Activated CD8-positive, alpha-beta T cell treated with anti-CD3 and anti-CD28 coated beads, Interleukin-2, amount 10 ng/mL, durations not matched to agents 7 days and 5 days (primary cell): ENCODE results near the gene MTM1. TPM values are rescaled to one million over a fixed set of nuclear protein-coding genes. Genes with fewer than 3 reads are reported as not detected.

Source experiments
- ATAC-seq: fragments of 150-1000 bp; cut with Tn5 transposase; one replicate; pipeline ENCODE4 v1.10.0; 2021; ENCODE audit warnings: moderate library complexity
- CTCF ChIA-PET: fragments of 350-600 bp; sonication (Branson Sonifier 250); formaldehyde crosslinking; loops from one replicate; lab custom pipeline; 2021; ENCODE audit warnings: antibody characterized with exemption; lab: Charles Lee
- POLR2A ChIA-PET: fragments of 350-600 bp; sonication (Branson Sonifier 250); formaldehyde crosslinking; loops from one replicate; lab custom pipeline; 2021; ENCODE audit warnings: antibody characterized with exemption; lab: Charles Lee
- DNase-seq: peaks from one replicate; pipeline ENCODE4 v3.0.0-alpha.2; 2020
- H3K27ac Mint-ChIP-seq: one replicate; pipeline ENCODE4 v1.8.0; 2021; ENCODE audit warnings: mild to moderate bottlenecking, mixed read lengths
- H3K27me3 Mint-ChIP-seq: one replicate; pipeline ENCODE4 v1.8.0; 2021; ENCODE audit warnings: low read depth, mixed read lengths
- H3K36me3 Mint-ChIP-seq: one replicate; pipeline ENCODE4 v1.8.0; 2021; ENCODE audit warnings: low read depth, mixed read lengths
- H3K4me1 Mint-ChIP-seq: one replicate; pipeline ENCODE4 v1.8.0; 2021; ENCODE audit warnings: low read depth, mixed read lengths
- H3K4me3 Mint-ChIP-seq: one replicate; pipeline ENCODE4 v1.8.0; 2021; ENCODE audit warnings: mild to moderate bottlenecking, mixed read lengths
- H3K9me3 Mint-ChIP-seq: one replicate; pipeline ENCODE4 v1.8.0; 2022; ENCODE audit warnings: mixed read lengths; ENCODE audit not compliant: insufficient read depth
- total RNA-seq, 2 experiments: library from RNA; stranded (reverse); gene quantifications; one replicate each; pipeline ENCODE4 v1.2.3, GENCODE V29; 2021

MTM1 gene
- total RNA-seq, 2 experiments from 2014 or later = 28.7 to 34.8 TPM

- H3K27ac Mint-ChIP-seq = no peak overlapping the region
- H3K9me3 Mint-ChIP-seq = no peaks in the 10 kb centered on the region
- ChIA-PET CTCF (no interaction called here), POLR2A (no interaction called here)
- no peaks in the 10 kb centered on the region for H3K27me3 Mint-ChIP-seq
- H3K36me3 Mint-ChIP-seq = no peaks in the 10 kb centered on the region
- H3K4me3 Mint-ChIP-seq = no peak overlapping the region
- ATAC-seq (no peak), DNase-seq (no peak)
- peaks cover 10% of the 10 kb centered on the region for H3K4me1 Mint-ChIP-seq
Observed at GRCh38 chrX:150540965-150541364, 27.5 kb upstream of the MTM1 start.

- no peak overlapping the region for H3K4me3 Mint-ChIP-seq
- CTCF ChIA-PET = no interaction called here
Observed at GRCh38 chrX:150542846-150543229, 25.6 kb upstream of the MTM1 start.

GRCh38 chrX:150543230-150544155 lies 24.9 kb upstream of the MTM1 start:
- Mint-ChIP-seq H3K4me3 (no peak overlapping the region), H3K36me3 (no peaks in the 10 kb centered on the region), H3K4me1 (peaks cover 31% of the 10 kb centered on the region), H3K27me3 (no peaks in the 10 kb centered on the region), H3K27ac (peak overlapping the region; percentile 60), H3K9me3 (no peaks in the 10 kb centered on the region)
- POLR2A ChIA-PET = no interaction called here
- ATAC-seq (no peak), DNase-seq (no peak)
- CTCF ChIA-PET = interaction anchor here (0.5 to 4.2 kb wide), 6 partner anchors 27 to 140 kb away, joined by 3 to 26 read pairs (median 4); no protein-coding TSS in a partner anchor

More at GRCh38 chrX:150542846-150543229, 25.6 kb upstream of the MTM1 start:
- Mint-ChIP-seq H3K36me3 (no peaks in the 10 kb centered on the region), H3K27ac (no peak overlapping the region), H3K4me1 (peaks cover 25% of the 10 kb centered on the region), H3K9me3 (no peaks in the 10 kb centered on the region), H3K27me3 (no peaks in the 10 kb centered on the region)
- DNase-seq = no peak
- ATAC-seq = no peak
- POLR2A ChIA-PET = no interaction called here

GRCh38 chrX:150544222-150544787 lies 24.1 kb upstream of the MTM1 start:
- no peaks in the 10 kb centered on the region for H3K36me3 Mint-ChIP-seq
- CTCF ChIA-PET = interaction anchor here (0.5 to 4.2 kb wide), 7 partner anchors 26 to 139 kb away, joined by 3 to 26 read pairs (median 3); no protein-coding TSS in a partner anchor
- DNase-seq (peak; percentile 25), ATAC-seq (no peak)
- peaks cover 39% of the 10 kb centered on the region for H3K4me1 Mint-ChIP-seq
- no peak overlapping the region for H3K27ac Mint-ChIP-seq
- no peaks in the 10 kb centered on the region for H3K9me3 Mint-ChIP-seq
- H3K27me3 Mint-ChIP-seq = no peaks in the 10 kb centered on the region
- POLR2A ChIA-PET = no interaction called here
- H3K4me3 Mint-ChIP-seq = no peak overlapping the region

GRCh38 chrX:150544835-150545770 lies 23.3 kb upstream of the MTM1 start:
- H3K36me3 Mint-ChIP-seq = no peaks in the 10 kb centered on the region
- DNase-seq (no peak), ATAC-seq (no peak)
- no peak overlapping the region for H3K27ac Mint-ChIP-seq
- H3K9me3 Mint-ChIP-seq = no peaks in the 10 kb centered on the region
- H3K27me3 Mint-ChIP-seq = no peaks in the 10 kb centered on the region
- ChIA-PET CTCF (interaction anchor here (1.0 to 4.2 kb wide), 9 partner anchors 26 to 138 kb away, joined by 3 to 26 read pairs (median 3); no protein-coding TSS in a partner anchor), POLR2A (no interaction called here)
- H3K4me3 Mint-ChIP-seq = no peak overlapping the region
- H3K4me1 Mint-ChIP-seq = peaks cover 42% of the 10 kb centered on the region

- DNase-seq = peak; percentile 64
- POLR2A ChIA-PET = interaction anchor here (0.8 to 2.0 kb wide), 3 partner anchors 21 to 24 kb away, joined by 3 to 6 read pairs (median 5); partner anchors contain the start of gene MTM1
Observed at GRCh38 chrX:150546711-150547153, 21.7 kb upstream of the MTM1 start.

GRCh38 chrX:150547375-150548115 lies 20.9 kb upstream of the MTM1 start:
- ChIA-PET POLR2A (interaction anchor here (1.5 to 2.0 kb wide), 2 partner anchors 21 to 23 kb away, joined by 5 to 6 read pairs; partner anchors contain the start of gene MTM1), CTCF (interaction anchor here (1.0 to 4.2 kb wide), 6 partner anchors 21 to 181 kb away, joined by 3 to 26 read pairs (median 4); partner anchors contain the start of gene MTM1)
- ATAC-seq = peak; percentile 46
- Mint-ChIP-seq H3K36me3 (no peaks in the 10 kb centered on the region), H3K9me3 (no peaks in the 10 kb centered on the region), H3K27me3 (no peaks in the 10 kb centered on the region), H3K4me1 (peaks cover 42% of the 10 kb centered on the region), H3K4me3 (peak overlapping the region; percentile 15), H3K27ac (peak overlapping the region; percentile 89)
- DNase-seq = no peak

More at GRCh38 chrX:150546711-150547153, 21.7 kb upstream of the MTM1 start:
- CTCF ChIA-PET = interaction anchor here (1.0 to 4.2 kb wide), 12 partner anchors 21 to 182 kb away, joined by 3 to 26 read pairs (median 3); partner anchors contain the start of gene MTM1
- Mint-ChIP-seq H3K4me3 (peak overlapping the region; percentile 65), H3K27me3 (no peaks in the 10 kb centered on the region), H3K9me3 (no peaks in the 10 kb centered on the region), H3K4me1 (peaks cover 42% of the 10 kb centered on the region), H3K27ac (peak overlapping the region; percentile 89), H3K36me3 (no peaks in the 10 kb centered on the region)
- peak; percentile 82 for ATAC-seq

GRCh38 chrX:150548251-150548650 lies 20.2 kb upstream of the MTM1 start:
- DNase-seq (no peak), ATAC-seq (no peak)
- H3K36me3 Mint-ChIP-seq = no peaks in the 10 kb centered on the region
- CTCF ChIA-PET = interaction anchor here (1.2 kb wide), 1 partner anchor 182 kb away, joined by 4 read pairs; no protein-coding TSS in a partner anchor
- H3K4me1 Mint-ChIP-seq = peaks cover 42% of the 10 kb centered on the region
- H3K27me3 Mint-ChIP-seq = no peaks in the 10 kb centered on the region
- H3K4me3 Mint-ChIP-seq = peak overlapping the region; percentile 15
- H3K9me3 Mint-ChIP-seq = no peaks in the 10 kb centered on the region
- POLR2A ChIA-PET = no interaction called here
- H3K27ac Mint-ChIP-seq = peak overlapping the region; percentile 81

- no peak overlapping the region for H3K4me3 Mint-ChIP-seq
- peaks cover 39% of the 10 kb centered on the region for H3K4me1 Mint-ChIP-seq
- no peak overlapping the region for H3K27ac Mint-ChIP-seq
- POLR2A ChIA-PET = no interaction called here
- no peaks in the 10 kb centered on the region for H3K36me3 Mint-ChIP-seq
- ATAC-seq = no peak
- CTCF ChIA-PET = interaction anchor here (0.7 to 1.2 kb wide), 2 partner anchors 132 to 183 kb away, joined by 3 to 4 read pairs; no protein-coding TSS in a partner anchor
- no peaks in the 10 kb centered on the region for H3K27me3 Mint-ChIP-seq
- DNase-seq = no peak
- H3K9me3 Mint-ChIP-seq = no peaks in the 10 kb centered on the region
Observed at GRCh38 chrX:150548684-150549083, 19.7 kb upstream of the MTM1 start.

GRCh38 chrX:150551963-150552362 lies 16.5 kb upstream of the MTM1 start:
- Mint-ChIP-seq H3K4me1 (peaks cover 21% of the 10 kb centered on the region), H3K36me3 (no peaks in the 10 kb centered on the region), H3K27me3 (no peaks in the 10 kb centered on the region), H3K9me3 (no peaks in the 10 kb centered on the region), H3K4me3 (no peak overlapping the region), H3K27ac (no peak overlapping the region)
- ATAC-seq (no peak), DNase-seq (no peak)
- POLR2A ChIA-PET = no interaction called here
- CTCF ChIA-PET = no interaction called here
